Measurements from ENCODE around the gene HMX1. TPM values are rescaled to one million over a fixed set of nuclear protein-coding genes. Genes with fewer than 3 reads are reported as not detected.

Gene HMX1
- total RNA-seq, 1 experiment from 2014 or later: not detected

DNA sequence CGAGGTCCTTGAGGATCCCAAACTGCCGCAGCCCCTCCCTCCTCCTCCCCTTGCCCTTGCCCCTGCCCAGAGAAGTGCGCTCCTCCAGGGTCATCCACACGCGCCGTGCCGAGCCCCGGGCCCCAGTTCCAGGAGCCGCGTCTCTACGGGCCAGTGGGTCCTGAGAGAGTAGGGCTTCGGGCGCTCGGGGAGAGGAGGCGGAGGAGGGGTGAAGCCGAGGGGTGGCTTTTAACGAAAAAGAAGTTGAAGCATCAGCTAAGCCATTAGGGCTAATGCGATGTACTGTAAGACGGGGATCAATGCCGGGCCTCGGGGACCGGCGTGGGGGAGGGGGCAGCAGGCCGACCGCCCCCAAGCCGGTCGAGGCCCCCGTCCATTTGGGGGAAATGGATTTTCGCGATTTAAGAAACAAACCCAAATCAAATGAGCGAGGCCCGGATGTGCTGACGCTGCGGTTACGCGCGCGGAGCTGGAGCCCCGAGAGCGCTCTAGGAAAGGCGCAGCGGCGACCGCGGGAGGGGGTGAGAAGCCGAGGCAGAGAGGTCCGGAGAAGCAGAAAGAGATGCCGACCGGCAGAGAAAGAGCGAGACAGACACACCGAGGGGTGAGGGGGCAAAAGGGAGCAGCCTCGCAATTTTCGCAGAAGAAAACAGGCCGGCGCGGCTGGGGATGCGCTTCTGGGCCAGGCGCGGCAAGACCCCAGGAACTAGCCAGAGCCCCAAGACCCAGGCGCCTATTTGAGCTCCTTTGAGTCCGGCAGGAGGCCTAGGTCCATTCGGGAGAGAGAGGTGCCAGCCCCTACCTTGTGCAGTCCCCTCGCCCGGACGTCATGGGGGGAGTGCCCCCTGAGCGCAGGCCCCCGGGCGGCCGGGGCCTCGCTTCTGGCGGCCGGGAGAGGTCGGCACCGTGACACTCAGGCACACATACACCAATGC is 13.6 kb downstream of the HMX1 start:
- no peak for DNase-seq (ENCODE audit: low spot score)

DNA sequence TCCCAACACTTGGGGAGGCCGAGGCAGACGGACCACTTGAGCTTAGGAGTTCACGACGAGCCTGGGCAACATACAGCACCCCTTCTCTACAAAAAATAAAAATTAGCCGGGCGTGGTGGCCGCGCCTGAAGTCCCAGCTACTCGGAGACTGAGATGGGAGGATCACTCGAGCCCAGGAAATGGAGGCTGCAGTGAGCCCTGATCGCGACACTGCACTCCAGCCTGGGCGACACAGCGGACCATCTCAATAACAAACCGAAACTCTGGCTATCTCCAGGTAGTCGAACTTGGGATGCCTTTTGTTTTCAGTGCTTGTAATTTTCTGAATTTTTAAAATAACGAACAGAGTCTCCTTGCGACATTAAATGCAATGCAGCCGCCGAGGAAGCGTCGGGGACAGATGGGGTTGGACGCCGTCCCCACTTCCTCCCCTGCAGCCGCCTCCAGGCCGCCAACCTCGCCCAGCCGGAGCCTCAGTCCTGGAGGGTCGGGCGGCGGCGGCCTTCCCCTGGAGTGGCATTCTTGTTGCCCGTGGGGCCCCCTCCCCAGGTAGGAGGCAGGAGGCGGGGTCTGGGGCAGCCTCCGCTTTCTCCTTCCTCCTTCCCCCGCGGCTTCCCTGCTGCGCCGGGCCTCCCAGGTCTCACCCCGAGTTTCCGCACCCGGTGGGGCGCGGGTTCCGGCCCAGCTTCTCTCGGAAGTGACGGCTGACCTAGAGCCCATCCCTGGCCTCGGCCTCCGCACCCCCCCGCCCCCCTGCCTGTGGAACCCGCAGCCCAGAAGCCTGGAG is 14.6 kb downstream of the HMX1 start:
- no peak for DNase-seq (ENCODE audit: low spot score)

DNA sequence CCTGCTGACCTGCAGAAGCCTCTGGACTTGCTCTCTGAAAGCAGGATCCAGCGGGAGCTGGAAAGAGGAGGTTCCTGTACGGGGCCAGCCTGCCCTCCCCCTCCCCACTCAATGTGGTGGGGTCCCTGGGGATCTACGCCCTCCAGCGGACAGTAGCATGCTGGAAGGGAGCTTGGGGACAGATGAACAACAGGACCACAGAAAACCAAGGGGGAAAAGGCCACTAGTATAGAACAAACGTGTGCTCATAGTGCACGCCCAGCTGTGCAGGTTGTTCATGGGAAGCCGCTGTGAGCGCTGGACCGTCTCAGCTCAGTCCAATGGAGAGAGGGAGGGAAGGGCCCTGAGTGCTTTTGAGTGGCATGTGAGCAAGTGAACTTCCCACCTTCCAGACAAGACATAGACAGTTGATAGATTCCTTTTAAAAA is 15.8 kb downstream of the HMX1 start:
- DNase-seq (ENCODE audit: low spot score): no peak

DNA sequence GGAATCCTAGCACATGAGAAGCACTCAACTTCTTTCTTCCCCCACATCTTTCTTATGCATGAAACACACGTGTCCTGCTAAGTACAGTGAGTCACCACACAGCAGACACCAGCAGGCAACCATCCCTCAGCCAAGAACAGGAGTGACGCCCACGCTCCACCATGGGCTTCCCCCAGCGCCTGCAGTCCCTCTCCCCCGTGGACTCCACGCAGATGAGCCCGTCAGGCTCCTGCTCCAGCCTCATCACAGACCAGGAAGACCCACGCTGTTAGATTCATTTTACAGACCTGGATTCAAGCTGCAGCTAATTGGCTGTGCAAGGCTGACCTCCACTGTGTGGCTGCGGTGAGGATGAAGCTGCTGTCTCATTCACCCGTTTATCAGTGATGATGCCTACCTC is 16.7 kb downstream of the HMX1 start:
- DNase-seq (ENCODE audit: low spot score): peak; percentile 22

DNA sequence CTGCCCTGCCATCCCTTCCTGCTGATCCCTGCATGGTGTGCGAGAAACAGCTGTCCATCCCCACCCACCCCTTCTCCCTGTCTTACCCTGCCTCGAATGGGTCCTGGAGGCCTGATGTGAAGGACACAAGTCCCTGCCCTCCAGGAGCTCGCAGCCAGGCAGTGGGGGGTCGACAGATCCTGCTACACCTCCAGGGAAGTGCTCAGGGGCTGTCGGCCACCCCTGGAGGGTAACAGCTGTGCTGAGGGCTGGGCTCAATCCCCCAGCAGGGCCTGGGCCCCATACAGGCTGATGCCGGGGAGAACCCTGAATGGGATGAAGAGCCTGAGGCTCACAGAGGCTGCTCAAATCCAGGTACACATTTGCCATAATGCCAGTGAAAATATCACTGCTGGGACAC is 17.6 kb downstream of the HMX1 start:
- DNase-seq (ENCODE audit: low spot score): no peak

DNA sequence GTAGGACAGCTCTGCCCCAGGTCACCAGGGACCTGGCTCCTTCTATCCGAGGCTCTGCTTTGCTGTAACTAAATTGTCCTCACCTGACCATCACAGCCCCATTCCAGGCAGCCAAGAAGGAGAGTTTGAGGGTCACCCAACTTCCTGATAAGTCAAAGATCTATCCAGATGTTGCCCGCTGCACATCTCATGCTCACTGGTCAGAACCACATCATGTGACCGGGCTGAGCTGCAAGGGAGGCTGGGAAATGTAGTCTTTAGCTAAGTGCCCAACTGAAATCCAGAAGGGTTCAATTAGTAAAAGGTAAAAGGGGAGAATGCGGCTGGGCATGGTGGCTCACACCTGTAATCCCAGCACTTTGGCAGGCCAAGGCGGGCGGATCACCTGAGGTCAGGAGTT is 18.4 kb downstream of the HMX1 start:
- no peak for DNase-seq (ENCODE audit: low spot score)

DNA sequence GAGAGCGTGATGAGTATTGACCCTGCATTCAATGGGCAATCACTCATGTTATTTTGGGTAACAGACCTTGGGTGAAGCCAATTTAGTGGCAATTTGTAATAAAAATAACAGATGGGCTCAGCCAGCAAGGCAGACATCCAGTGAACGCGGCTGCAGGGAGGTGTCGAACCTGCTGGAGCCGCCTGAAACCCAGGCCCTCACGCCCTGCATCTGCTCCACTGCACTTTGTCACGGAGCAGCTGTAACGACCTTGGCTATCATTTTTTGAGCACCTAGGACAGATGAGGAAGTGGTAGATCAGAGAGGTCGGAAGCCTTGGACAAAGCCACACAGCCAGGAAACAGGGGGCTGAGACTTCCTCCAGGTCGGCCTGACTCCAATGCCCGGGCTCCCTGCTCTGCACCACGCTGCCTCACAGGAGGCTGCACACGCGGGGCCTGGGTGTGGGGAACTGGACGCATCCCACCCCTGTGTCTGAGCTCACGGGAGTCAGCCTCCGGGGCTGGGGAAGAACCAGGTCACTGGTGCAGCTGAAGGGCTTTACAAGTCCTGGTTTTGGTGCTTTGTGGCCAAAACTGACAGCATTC is 19.4 kb downstream of the HMX1 start:
- DNase-seq (ENCODE audit: low spot score): no peak

DNA sequence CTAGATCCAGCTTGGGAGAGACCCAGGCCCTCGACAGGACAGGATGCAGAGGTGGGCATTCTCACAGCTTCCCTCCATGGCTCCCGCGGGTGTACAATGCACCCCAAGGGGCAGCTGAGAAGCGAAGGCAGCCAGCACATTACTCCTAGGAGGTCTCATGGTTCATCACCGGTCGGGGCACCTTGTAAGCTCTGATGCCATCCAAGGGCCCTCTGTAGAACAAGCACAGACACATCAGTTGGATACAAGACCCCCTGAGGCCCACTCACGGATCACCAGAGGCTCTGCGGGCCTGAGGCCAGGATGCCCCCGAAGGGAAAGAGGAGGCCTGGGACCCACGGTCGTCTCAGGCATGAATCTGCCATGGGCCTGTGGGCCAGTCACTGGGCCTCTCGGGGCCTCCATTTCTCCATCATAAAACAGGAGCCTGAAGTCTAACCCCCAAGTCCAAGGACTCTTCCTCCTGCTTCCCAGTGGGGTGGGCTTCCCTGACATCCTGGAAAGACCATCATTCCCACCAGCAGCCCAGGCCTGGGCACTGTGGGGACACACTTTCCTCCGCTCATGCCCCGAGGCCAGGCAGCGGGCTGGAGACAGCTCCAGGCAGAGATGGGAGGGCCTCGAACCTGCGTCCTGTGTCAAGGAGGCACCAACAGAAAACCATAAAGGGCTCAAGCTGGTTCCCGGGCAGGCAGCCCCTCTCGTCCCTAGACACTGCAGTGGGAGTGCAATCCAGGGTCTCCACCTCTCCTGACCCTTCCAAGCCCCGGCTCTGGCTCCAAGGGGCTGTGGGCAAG is 20.1 kb downstream of the HMX1 start:
- no peak for DNase-seq (ENCODE audit: low spot score)

DNA sequence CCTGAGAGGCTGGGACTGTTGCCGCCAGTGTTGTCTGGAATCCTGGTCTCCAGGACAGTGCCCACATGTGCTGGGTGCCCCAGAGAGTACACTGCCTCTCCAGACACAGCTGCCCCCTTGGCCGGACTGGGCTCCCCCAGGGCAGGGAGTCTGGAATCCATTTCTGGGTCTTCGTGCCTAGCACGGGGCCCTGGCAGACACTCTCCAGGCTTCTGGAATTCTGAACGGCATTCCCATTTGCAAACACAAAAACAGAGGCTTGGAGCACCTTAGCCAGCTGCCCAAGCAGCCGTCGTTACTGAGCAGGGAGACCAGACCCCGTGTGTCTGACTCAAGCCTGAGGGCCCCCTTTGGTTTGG is 20.8 kb downstream of the HMX1 start:
- no peak for DNase-seq (ENCODE audit: low spot score)

DNA sequence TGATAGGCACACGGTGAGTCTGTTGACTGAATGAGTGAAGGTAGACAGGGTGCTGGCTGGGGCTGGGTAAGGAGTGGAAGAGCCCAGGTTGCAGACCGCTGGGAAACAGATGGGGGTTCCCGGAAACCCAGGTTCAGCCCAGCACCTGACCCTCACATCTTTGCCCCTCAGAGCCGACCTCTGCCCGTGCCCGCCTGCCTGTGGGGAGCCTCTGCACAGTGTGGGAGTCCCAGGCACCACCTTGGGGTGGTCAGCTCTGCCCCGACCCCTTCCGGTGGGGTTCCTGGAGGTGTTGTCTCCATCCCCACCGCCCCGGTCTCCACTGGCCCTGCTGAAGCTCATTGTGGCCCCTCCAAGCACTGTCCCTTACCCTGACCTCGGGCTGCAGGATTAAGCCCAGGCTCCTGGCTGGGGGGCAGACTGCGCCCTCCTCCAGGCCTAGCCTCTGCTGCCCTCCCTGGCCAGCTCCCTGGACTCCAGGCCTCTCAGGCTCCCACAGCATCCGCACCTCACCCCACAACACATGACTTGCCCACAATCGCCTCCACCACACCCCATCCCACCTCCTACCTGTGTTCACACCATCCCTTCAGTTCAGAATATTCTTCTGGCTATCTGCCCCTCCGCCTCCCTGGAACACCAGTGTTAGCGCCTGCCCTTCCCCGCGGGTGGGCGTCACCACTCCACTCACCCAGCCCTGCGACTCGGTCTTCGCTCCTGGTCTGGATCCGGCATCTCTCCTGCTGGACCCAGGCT is 21.4 kb downstream of the HMX1 start:
- DNase-seq (ENCODE audit: low spot score): no peak

DNA sequence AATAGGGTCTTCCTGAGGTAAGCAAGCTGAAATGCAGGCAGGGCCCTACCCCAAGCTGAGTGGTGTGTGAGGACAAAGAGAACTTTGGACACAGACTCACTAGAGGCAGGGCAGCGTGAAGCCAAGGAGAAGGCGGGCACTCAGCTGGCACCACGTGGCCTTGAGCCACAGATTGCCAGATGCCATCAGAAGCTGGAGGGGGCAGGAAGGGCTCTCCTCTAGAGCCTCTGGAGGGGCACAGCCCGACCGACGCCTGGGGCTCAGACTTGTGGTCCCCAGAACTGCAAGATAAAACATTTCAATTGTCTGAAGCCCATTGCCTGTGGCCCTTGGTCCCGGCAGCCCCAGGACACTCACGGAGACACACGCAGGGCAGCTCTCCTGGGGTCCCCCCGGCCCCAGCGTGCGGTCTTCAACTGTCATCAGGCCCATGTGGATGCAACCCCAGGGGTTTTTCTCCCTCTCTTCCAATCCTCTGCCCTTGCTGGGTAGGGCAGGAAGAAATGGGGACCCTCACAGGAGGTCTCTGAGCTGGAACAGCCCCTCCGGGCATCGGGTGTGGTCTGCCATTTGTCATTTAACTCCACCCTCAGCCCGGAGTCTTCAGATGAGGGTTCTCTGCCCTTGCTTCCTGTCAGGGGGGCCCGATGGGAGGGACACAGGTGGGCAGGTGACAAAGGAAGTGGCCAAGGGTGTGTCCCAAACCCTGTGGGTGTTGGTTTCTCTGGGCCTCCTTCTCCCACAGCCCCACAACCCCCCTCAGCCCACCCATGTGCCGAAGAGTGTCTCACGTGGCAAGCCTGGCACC is 22.2 kb downstream of the HMX1 start:
- DNase-seq (ENCODE audit: low spot score): no peak

DNA sequence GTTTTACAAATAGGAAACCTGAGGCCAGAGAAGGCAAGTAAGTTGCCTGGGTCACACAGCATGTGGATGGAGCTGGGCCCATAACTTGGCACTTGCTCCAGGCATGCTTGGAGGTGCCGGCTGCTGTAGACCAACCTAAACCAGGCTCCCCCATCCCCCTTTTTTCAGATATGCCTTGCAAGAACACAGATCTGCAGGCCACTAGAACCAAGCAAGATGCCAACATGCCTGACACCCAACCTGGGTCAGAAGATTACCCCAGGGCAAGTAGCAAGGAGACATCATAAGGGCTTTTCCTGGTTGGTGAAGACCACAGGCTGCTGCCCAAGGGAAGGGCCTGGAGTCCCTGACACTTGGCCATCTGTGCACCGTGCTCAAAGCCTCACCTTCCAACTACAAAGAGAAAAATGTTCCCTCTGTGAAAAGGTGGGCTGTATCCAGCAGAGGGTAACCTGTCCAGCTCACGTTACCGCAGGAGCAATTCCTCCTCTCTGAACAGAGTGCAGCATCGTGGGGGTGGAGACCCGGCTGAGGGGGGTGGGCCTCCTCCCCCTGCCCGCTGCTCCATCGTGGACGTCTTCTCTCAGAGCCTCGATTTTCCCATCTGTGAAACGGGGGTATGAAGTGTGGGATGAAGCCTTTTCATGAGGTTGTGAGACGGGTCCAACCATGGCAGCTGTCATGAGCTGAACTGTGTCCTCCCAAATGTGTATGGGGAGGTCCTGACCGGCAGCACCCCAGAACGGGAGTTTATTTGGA is 23.0 kb downstream of the HMX1 start:
- no peak for DNase-seq (ENCODE audit: low spot score)

DNA sequence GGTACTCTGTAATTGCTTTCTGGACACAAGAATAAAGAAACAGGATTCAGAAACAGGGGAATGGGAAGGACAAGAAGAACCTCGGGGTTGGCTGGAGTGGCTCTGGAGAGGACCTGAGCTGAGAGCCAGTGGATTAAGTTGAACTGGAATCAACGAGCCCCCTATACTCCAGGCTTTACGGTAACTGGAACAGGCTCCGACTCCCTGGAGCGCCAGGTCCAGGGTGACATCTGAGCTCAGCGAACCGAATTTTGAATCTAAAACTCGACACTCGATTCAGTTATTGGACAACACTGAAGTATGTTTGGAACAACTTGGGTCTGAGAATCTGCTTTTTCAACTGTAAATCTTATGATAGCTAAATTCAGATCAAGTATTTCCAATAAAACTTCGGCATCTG is 23.9 kb downstream of the HMX1 start:
- DNase-seq (ENCODE audit: low spot score): peak; percentile 14

DNA sequence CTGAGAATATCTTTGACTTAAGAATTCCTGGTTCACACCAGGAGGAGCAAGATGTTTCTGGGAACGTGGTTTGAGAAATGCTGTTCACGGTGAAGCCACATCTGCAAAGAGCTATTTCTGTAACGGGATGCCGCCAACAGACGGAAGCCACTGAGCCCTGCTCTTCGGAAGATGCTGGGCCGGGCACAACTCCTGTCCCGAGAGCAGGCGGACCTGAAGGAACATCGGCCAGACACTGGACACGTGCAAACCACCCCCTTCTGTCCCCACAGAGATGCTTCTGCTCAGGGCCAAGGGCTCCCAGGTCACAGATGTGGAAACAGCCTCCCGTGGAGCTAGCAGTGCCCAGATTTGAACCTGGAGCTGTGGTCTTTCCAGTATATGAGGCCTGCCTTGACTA is 24.3 kb downstream of the HMX1 start:
- DNase-seq (ENCODE audit: low spot score): no peak

DNA sequence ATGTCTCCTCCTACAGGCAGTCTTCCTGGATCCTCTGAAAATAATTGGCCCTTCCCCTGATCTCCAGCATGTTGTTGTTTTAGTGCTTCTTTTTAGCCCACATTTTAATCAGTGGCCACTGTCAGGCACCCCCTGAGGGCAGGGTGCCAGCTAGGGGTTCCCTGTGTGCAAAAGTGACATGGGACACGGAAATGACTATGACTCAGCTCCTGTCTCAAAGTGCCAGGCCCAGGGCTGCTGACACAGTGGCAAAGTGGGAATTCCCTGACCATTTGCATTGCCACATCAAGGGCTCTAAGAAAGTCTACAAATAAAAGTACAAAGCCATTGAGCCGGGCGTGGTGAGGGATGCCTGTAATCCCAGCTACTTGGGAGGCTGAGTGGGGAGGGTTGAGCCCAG is 24.8 kb downstream of the HMX1 start:
- DNase-seq (ENCODE audit: low spot score): no peak

DNA sequence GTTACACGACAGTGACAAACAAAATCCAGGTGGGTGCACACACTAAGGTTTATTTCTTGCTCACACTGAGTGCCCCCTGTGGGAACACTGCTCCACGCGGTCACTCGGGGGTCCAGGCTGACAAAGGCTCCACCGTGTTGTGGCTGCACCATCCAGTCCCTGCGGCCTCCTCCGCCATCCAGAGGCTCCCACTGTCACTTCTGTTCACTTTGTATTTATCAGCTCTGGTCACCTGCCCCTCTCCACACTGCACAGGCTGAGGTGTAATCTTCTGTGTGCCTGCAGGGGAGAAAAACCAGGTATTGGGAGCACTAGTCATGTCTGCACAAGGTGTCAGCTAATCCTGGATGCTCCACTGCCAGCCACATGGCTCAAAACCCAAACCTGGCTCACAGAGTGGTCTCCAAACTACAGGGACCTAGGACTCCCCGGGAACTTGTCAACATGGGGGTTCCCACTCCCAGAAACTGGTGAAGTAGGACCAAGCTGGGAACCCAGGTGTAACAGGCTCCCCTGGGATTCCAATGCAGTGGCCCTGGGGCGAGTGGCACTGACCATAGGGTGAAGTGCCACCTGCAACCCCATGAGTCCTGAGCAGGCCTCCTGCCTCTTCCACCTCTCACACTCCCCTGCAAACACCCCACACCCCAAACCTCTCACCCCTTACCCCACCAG is 25.5 kb downstream of the HMX1 start:
- no peak for DNase-seq (ENCODE audit: low spot score)

DNA sequence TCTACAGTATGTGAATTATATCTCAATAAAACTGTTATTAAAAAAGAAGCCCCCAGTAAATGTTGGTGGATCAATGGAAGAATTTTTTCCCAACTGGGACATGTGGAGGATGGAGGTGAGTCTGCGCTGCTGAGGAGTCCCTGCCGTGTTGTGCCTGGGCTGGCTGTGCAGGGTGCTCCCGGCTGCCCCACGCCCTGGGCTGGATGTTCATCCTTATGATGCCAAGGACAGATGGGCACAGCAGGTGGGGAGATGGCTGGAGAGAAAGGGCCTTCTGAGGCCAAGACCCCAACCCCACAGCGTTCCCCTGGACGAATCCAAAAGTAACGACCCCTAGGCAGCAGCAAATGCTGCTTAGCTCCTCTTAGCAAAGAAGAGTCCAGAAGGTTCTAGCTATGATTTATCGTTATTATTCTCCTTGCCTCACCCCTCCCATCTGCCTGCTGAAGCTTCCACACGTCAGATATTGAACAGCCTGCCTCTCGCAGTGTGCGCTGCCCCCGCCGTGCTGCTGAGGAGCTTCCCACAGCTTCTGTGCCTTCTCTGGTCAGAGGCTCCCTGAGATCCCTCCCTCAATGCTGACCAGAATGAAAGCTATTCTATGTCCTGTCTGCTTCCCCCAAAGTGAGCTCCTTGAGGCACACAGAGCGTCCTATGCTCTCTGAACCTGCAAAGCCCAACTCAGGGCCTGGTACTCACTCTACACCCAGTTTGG is 26.5 kb downstream of the HMX1 start:
- DNase-seq (ENCODE audit: low spot score): no peak

DNA sequence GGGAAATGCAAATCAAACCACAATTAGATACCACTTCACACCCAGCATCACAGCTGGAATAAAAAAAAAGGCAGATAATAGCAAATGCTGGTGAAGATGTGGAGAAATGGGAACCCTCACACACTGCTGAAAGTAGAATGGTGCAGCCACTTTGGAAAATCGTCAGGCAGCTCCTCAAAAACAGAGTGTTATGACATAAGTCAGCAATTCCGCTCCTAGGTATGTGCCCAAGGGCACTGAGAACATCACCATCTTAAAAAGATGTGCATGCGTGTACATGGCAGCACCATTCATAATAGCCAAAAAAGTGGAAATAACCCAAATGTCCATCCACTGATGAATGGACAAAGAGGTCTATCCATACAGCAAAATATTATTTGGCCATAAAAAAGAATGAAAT is 28.0 kb downstream of the HMX1 start:
- no peak for DNase-seq (ENCODE audit: low spot score)

Measured in A172 (cell line).